ENCODE data around the gene E2F4.
A peak's percentile ranks its signal among the peaks of the same experiment; 100 is the strongest.

The E2F4 gene

GRCh38 chr16:67157892-67158635 lies 33.9 kb upstream of the E2F4 start:
- no peak for DNase-seq

DNA sequence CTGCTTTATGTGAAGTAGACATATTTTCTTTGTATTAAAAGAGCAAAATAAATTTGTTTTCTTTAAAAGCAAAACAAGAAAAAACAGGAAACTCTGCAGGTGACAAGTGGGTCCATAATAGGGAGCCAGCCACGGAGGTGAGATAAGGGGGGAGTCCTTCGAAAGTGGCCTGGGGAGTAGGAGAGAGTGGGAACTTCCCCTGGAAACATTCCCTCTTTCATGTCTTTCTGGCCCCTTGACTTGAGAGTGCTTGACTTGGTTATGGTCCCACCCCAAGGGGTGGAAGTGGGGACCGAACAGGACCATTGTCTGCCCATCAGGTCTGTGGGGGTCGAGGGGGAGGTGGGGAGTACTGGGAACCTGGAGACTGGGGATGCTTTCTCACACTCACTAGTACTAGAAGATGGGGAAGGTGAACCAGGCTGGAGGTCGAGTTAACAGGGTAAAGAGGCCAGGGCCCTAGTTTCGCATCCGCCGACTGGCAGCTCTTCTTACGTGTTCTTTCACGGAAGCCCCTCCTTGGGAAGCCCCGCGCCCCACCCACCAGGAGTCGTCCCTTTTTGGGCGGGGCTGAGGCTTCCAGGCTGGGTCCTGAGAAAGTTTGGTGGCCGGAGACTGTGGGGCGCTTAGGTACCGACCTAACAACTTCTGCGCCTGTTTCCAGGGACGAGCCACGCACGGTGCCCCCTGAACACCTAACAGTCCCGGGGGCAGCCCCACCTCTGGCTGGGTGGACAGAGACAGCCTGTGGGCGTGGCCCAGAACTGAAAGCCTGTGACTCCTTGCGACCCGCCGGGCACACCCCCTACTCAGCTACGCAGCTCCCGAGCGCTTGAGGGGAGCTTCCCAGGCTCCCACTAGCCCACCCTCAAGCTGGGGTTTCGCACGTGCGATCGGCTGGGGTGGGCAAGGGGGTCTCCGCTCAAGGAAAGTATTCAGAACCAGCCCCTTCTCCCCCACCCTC lies 33.0 kb upstream of the E2F4 start:
- DNase-seq, result peak; percentile 76 to 81

- DNase-seq, result no peak
Observed at GRCh38 chr16:67161595-67162058, 30.3 kb upstream of the E2F4 start.

DNA sequence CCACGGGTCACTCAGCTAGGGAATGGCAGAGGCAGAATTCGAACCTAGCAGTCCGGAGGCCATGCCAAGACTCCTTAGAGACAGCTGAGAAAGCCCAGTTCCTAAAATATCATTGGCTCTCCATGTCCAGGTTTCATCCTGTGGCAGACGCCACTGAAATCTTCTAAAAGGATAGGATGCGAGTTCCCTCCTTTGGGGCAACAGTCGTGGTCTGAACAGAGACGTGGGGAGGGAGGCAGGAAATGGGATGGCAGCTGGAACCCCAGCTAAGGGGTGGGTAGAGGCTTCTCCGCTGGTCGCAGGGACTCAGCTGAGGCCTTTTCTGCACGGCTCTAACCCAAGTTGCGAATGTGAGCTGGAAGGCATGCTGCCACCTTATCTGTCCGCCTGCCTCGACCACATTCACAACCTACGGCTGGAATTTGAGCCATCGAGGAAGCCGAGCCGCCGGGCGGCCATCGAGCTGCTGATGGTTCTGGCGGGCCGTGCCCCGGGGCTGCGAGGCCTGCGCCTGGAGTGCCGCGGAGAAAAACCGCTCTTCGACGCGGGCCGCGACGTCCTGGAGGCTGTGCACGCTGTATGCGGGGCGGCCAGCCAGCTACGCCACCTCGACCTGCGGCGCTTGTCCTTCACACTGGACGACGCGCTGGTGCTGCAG lies 29.3 kb upstream of the E2F4 start:
- DNase-seq, result no peak

GRCh38 chr16:67163164-67163998 lies 28.6 kb upstream of the E2F4 start:
- DNase-seq, result peak in 1 of 2 donors; percentile 65

GRCh38 chr16:67163999-67164558 lies 27.9 kb upstream of the E2F4 start:
- DNase-seq, result no peak

GRCh38 chr16:67164599-67165061 lies 27.3 kb upstream of the E2F4 start, which contains the start of gene HSF4:
Gene HSF4 (plus strand): TSS chr16:67164745. CDS start chr16:67164812, 67 bp downstream.
- DNase-seq, result no peak

DNA sequence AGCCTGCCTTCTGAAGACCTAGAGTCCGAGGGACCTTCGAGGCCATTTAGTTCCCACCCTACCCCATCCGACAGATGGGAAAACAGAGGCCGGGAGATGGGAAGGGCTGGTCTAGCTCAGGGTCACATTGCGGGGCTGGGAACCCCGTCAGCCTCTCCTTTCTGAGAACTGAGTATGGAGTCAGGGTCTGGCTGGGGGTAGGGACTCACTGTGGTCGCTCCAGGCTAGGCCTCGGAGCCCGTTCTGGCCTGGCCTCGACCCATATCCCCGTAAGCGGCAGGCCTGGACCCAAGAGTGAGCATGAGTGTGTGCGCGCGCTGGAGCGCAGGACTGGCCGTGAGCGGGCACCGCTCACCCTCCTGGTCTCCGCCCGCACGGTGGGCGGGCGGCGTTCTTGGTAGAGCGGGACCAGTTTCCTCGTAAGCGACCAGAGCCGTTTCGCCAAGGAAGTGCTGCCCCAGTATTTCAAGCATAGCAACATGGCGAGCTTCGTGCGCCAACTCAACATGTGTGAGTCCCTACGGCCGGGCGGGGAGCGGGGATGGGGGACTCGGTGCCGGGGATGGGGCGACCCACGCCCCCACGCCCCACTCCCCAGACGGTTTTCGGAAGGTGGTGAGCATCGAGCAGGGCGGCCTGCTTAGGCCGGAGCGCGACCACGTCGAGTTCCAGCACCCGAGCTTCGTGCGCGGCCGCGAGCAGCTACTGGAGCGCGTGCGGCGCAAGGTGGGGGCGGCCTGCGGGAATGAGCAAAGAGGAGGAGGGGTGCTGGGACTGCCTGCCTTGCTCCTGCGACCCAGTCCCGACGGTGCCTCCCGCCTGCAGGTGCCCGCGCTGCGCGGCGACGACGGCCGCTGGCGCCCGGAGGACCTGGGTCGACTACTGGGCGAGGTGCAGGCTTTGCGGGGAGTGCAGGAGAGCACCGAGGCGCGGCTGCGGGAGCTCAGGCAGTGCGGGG lies 26.6 kb upstream of the E2F4 start:
- no peak for DNase-seq

GRCh38 chr16:67166110-67166547 lies 25.8 kb upstream of the E2F4 start:
- DNase-seq, result no peak

GRCh38 chr16:67166598-67167168 lies 25.3 kb upstream of the E2F4 start:
- no peak for DNase-seq

- no peak for DNase-seq
Observed at GRCh38 chr16:67167588-67167987, 24.4 kb upstream of the E2F4 start.

DNA sequence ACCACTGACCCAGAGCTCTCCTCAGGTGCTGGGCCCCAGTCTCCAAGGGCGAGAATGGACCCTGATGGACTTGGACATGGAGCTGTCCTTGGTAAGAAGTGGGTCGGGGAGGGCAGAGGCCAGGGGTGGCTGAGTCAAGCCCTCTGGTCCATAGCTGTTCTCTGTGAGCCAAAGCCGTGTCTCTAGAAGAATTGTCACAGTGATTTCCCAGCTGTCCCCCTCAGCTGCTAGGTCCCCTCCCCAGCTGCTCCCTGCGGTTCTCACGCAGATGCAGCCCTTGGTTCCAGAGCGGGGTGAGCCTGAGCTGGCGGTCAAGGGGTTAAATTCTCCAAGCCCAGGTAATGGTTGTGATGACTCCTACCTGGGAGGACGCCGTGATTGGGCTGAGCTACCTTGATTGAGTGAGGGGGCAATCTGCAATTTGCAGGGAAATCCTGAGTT lies 22.9 kb upstream of the E2F4 start:
- DNase-seq, result no peak

DNA sequence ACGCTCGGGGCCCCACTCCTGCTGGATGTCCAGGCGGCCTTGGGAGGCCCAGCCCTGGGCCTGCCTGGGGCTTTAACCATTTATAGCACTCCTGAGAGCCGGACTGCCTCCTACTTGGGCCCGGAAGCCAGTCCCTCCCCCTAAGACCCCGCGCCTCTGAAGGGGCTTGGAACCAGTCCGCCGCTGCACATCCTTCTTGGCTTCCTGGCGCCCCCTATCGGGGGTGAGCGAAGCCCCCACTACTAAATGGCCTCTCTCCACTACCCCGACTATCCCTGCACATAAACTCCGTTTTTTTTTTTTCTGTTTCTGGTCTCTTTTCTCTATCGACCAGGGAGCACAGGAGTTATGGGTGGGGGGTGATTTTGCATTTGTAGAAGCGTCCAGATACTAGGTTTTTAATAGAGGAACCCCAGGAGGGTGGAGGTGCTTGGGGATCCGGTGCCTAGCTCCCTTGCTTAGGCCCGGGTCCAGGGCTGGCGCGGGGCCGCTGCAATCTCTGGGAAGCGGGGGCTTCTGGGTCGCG lies 22.2 kb upstream of the E2F4 start:
- DNase-seq, result peak; percentile 52 to 58

GRCh38 chr16:67170168-67170948 lies 21.6 kb upstream of the E2F4 start, which contains the start of gene NOL3:
Gene NOL3 (plus strand): TSS chr16:67170538.
- DNase-seq, result peak; percentile 43 to 71

DNA sequence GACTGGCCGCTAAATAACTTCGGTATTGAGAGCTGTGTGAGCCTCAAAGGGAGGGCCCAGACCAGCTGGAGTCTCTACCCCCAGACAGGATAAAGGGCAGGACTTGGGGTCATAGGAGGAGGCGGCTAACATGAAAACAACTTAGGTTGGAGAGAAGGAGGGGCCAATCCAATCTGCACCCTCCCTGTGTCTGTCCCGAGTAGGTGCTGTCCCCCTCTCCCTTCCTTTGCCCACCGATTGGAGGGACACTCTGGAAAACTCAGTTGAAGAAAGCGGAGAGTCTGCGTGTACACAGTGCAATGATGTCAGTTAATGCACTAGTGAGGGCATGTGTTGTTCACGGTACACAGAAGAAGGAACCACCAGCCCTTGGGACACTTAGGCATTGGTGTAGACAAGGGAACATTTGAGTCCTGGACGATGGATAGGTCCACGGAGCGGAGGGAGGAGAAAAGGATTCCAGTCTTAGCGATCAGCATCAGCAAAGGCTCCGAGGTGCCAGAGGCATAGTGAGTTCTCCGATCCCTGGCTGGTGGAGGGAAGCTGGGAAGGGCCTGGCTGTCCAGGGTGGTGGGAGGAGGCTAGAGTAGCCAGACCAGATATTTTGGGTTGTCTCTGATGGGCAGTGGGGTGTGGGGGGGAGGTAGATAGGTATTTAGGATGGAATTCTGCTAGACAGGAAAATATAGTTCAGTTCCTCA lies 20.9 kb upstream of the E2F4 start:
- no peak for DNase-seq

GRCh38 chr16:67173323-67173722 lies 18.6 kb upstream of the E2F4 start:
- DNase-seq, result no peak

- peak; percentile 60 to 73 for DNase-seq
Observed at GRCh38 chr16:67173808-67174705, 17.9 kb upstream of the E2F4 start.
